OCI-LY7 (cell line): ENCODE measurements around the gene MPLKIP.
"Not testable (repeated sequence)": the region's sequence is repeated elsewhere in the genome, so short reads cannot be mapped to it uniquely, and the experiment has no call there.

Experiments
- CTCF ChIP-seq: fragments of 200-600 bp; sonication (generic); conservative IDR thresholded peaks from 2 replicates; pipeline ENCODE4 v1.5.1; 2014; ENCODE audit warnings: mild to moderate bottlenecking, antibody characterized with exemption, low read length, moderate library complexity, mixed read lengths
- EZH2phosphoT487 ChIP-seq: fragments of 200-600 bp; sonication (generic); IDR thresholded peaks from 2 replicates; pipeline ENCODE4 v1.6.1; 2018; ENCODE audit warnings: low read depth, borderline replicate concordance, mild to moderate bottlenecking, mixed run types, antibody characterized with exemption, low read length, moderate library complexity, mixed read lengths

GRCh38 chr7:40122100-40122939 lies 12.1 kb downstream of the MPLKIP start:
- TF ChIP-seq CTCF, EZH2phosphoT487: not testable (repeated sequence)
